ENCODE measurements around the gene CBX1.

CBX1 gene

DNA sequence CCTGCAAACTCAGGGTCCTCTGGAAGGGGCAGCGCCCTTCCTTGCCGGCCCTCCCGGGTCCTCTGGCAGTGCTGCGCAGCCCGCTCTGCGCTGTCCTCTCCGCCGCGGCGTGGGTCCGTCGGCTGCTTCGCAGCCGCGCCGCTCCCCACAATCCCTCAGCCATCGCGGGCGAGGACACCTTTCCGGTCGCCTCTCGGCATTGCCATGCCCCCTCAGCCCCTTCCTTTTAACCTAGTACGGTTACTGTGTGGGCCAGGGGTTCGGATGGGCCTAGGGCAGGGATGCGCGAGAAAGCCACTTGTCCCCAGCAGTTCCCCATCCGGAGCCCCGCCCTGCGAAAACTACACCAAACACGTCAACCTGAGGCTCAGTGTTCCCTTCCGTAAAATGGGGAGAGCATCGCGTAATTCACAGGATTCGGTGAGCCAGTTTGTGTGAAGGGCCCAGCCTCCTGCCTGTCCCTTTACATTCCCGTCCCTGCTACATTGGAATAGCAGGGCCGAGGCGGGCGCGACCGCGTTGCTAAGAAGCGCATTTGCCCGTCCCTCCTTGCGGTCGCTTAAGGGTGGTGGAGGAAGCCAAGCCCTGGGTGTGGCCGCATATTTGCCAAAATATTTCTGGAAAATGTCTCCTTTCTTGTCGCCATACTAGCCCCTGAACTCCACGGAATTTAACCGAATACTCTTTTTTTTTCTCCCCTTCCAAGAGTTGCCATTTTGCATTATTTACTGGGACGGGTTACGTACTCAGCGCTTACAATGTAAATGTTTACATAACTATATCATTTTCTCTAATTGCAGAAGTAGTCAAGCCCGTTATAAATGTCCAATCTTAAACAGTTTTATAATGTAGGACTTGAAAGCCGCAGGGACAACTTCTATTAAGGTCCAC, 76.9 kb downstream of the CBX1 start:
- DNase-seq = peak; percentile 56

DNA sequence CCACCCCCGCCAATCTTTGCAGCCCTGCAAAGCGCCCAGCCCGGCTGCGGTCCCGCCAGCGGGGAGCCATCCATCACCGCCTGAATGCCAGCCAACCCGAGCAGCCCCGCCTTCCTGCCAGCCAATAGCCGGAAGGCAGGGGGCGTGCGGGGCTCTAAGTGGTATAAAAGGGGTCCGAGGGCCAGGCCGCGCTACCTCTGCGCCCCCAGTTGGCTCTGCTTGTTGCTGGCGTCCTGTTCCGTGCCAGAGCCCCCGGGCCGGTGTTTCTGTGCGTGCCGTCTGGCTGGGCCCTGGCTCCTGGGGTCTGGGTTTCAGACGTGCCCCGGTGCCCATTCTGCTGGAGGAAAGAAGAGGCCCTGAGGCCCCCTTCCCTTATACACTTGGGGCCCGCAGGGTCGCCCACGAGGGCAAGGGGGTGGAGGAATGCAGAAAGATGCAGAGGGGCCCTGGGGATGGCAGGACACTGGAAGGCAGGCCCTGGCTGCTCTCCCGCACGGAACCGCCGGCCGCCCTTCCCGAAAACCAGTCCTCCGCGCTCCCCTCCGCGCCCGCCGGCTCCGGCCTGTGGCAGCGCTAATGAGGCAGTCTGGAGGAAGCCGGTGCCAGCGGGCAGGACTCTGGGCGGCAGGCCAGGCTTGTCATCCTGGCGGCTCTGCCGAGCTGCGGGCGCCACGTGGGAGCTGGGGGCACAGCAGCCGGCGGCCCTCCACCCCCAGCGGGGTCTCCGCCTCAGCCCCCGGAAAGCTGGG, 77.7 kb downstream of the CBX1 start:
- DNase-seq = peak; percentile 43

DNA sequence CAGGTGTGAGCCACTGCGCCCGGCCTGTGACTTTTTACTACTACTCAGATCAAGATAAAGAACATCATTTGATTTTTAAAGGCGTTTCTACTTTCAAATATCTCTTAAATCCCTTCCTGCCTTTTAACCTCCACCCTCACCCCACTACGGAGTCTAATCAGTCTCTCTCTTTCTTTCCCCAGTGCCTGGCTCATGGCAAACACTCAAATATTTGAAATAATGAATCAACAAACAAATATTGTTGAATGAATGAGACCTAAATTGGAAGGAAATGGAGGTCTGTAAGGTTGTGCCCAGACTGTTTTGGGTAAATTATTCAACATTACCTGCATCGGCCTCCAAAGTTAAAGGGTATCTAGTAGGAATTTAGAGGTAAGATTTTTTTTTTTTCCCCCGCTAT, 78.4 kb downstream of the CBX1 start:
- DNase-seq = no peak

DNA sequence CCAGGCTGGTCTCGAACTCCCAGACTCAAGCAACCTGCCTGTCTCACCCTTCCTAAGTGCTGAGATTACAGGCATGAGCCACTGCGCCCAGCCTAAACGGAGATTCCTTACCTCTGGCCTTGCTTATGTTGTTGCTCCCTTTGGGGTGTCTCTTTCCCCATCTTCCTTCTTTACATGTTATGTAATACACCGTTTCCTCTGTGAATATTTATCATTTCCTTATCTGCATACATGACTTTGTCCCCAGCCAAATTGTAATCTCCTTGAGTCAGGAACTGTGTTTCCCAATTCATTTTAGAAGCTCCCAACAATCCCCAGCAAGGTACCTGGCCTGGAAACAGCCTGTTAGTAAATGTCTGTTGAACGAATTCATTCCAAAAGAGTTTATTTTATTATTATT, 79.3 kb downstream of the CBX1 start:
- no peak for DNase-seq
